Skeletal muscle tissue (tissue), 2 donors: ENCODE results near the gene OR52R1. TPM values are rescaled to one million over a fixed set of nuclear protein-coding genes. Genes with fewer than 3 reads are reported as not detected.

Experiments used
- small RNA-seq: library from RNA; depleted of rRNA; stranded (forward); fragments of <200 nt; gene quantifications from one replicate; pipeline ENCODE3, GENCODE V24; 2014
- total RNA-seq: library from RNA; depleted of rRNA; stranded (reverse); fragments of >200 nt; gene quantifications from one replicate; pipeline ENCODE4 v1.2.3, GENCODE V29; 2014

Gene OR52R1
- total RNA-seq, 1 donor from 2014 or later = not detected

Small RNA genes lying within 50 kb of the gene (small RNA-seq; reads per million reads assigned to genes)
- not detected for gene RF00091

Other genes starting within 250 kb of the OR52R1 start
- not detected for gene OR52I2, start 222.6 kb downstream of the OR52R1 start, total RNA-seq
- not detected for gene OR52I1, start 210.3 kb downstream of the OR52R1 start, total RNA-seq
- gene TRIM68, start 196.1 kb downstream of the OR52R1 start, total RNA-seq = 6.8 TPM
- gene OR51D1, start 166.9 kb downstream of the OR52R1 start, total RNA-seq = not detected
- 4.2 TPM for gene OR51E1, start 160.4 kb downstream of the OR52R1 start, total RNA-seq
- gene OR51E2, start 106.5 kb downstream of the OR52R1 start, total RNA-seq = 0.52 TPM
- not detected for gene MMP26, start 99.6 kb downstream of the OR52R1 start, total RNA-seq
- not detected for gene OR51F1, start 34.4 kb downstream of the OR52R1 start, total RNA-seq
- not detected for gene OR51F2, start 16.9 kb upstream of the OR52R1 start, total RNA-seq
- gene OR51S1, start 44.8 kb upstream of the OR52R1 start, total RNA-seq = not detected
- not detected for gene OR51T1, start 77.5 kb upstream of the OR52R1 start, total RNA-seq
- gene OR51A7, start 99.4 kb upstream of the OR52R1 start, total RNA-seq = not detected
- gene OR51G2, start 115.0 kb upstream of the OR52R1 start, total RNA-seq = not detected
- gene OR51G1, start 120.0 kb upstream of the OR52R1 start, total RNA-seq = not detected
- gene OR51A4, start 143.2 kb upstream of the OR52R1 start, total RNA-seq = not detected
- not detected for gene OR51A2, start 151.3 kb upstream of the OR52R1 start, total RNA-seq
- gene OR51L1, start 190.5 kb upstream of the OR52R1 start, total RNA-seq = not detected
- gene OR52J3, start 242.1 kb upstream of the OR52R1 start, total RNA-seq = not detected